Upper lobe of left lung (tissue), 6 donors: ENCODE results near the gene NEK10. TPM values are rescaled to one million over a fixed set of nuclear protein-coding genes. Genes with fewer than 3 reads are reported as not detected.

ENCODE experiments used
- ATAC-seq, 2 donors: fragments of 200-7000 bp; cut with Tn5 transposase; one replicate each; pipeline ENCODE4 v1.9.1; 2022; ENCODE audit warnings: mild to moderate bottlenecking in 2 of 2, moderate library complexity in 2 of 2; ENCODE audit not compliant: low FRiP score in 2 of 2
- DNase-seq, 2 donors: peaks; one replicate each; pipeline ENCODE4 v3.0.0-alpha.2; 2019 to 2020
- H3K27ac ChIP-seq, 4 donors: fragments of 200-600 bp; sonication (generic); one replicate each; pipeline ENCODE4 v1.5.1; 2016 to 2019
- H3K27me3 ChIP-seq, 4 donors: fragments of 200-600 bp; sonication (generic); one replicate each; pipeline ENCODE4 v1.5.1; 2017 to 2019
- H3K36me3 ChIP-seq, 4 donors: fragments of 200-600 bp; sonication (generic); one replicate each; pipeline ENCODE4 v1.5.1; 2016 to 2019
- H3K4me1 ChIP-seq, 4 donors: fragments of 200-600 bp; sonication (generic); one replicate each; pipeline ENCODE4 v1.5.1; 2018 to 2019
- H3K4me3 ChIP-seq, 4 donors: fragments of 200-600 bp; sonication (generic); one replicate each; pipeline ENCODE4 v1.5.1; 2017 to 2019; ENCODE audit warnings: mild to moderate bottlenecking in 2 of 4, moderate library complexity in 1 of 4
- H3K9me3 ChIP-seq, 4 donors: fragments of 200-600 bp; sonication (generic); one replicate each; pipeline ENCODE4 v1.5.1; 2018 to 2019
- CTCF ChIP-seq, 6 experiments: fragments of 450-650 bp in 4 of 6; fragments of 200-600 bp in 2 of 6; sonication (generic) in 2 of 6; IDR thresholded peaks; one replicate each; pipeline ENCODE4 v1.5.1; 2016 to 2019; ENCODE audit warnings: antibody characterized with exemption in 6 of 6
- EP300 ChIP-seq, 4 donors: sonication (generic); formaldehyde crosslinking; IDR thresholded peaks; one replicate each; pipeline ENCODE4 v1.5.1; 2017; ENCODE audit warnings: antibody characterized with exemption in 4 of 4, control low read depth in 2 of 4
- POLR2A ChIP-seq, 4 donors: fragments of 450-650 bp; IDR thresholded peaks; one replicate each; pipeline ENCODE4 v1.5.1; 2016 to 2017; ENCODE audit warnings: antibody characterized with exemption in 4 of 4, mild to moderate bottlenecking in 2 of 4
- POLR2AphosphoS5 ChIP-seq, 2 donors: sonication (generic); formaldehyde crosslinking; IDR thresholded peaks; one replicate each; pipeline ENCODE4 v1.5.1; 2017; ENCODE audit warnings: antibody characterized with exemption in 2 of 2
- WGBS, 2 donors: methylation state at CpG; one replicate each; pipeline ENCODE4 v1.1.5; 2017 to 2018; 5-methylcytosine and 5-hydroxymethylcytosine counted together
- total RNA-seq, 6 donors: library from RNA; depleted of rRNA in 4 of 6; stranded (reverse); fragments of >200 nt in 4 of 6; gene quantifications; one replicate each; pipeline versions ENCODE4 v1.1.0 to v1.2.1, GENCODE V29; 2016 to 2021
- donor health status: DM: no; HTN: no; CAD: no; lungs with moderate emphysema.
- donor health status: DM: no; HTN: yes; CAD: no; lungs with severe emphysema.

The NEK10 gene
- total RNA-seq, 6 donors from 2014 or later = 0.29 to 85.3 (median 12.1) TPM

GRCh38 chr3:27228805-27229204 is 140.4 kb downstream of the NEK10 start:
- DNase-seq (no peak), ATAC-seq (no peak)
- no peaks in the 10 kb centered on the region for H3K27me3 ChIP-seq
- H3K4me1 ChIP-seq = no peaks in the 10 kb centered on the region
- no peak overlapping the region for H3K27ac ChIP-seq
- peaks cover 0 to 5% (median 2%) of the 10 kb centered on the region in 4 donors for H3K9me3 ChIP-seq
- H3K4me3 ChIP-seq = no peak overlapping the region
- TF ChIP-seq POLR2A (IDR thresholded peaks at IDR 0.05) (no peak), EP300 (IDR thresholded peaks at IDR 0.05) (no peak), CTCF (IDR thresholded peaks at IDR 0.05) (no peak), POLR2AphosphoS5 (IDR thresholded peaks at IDR 0.05) (no peak)
- no peaks in the 10 kb centered on the region for H3K36me3 ChIP-seq
- 75 to 76% methylated on average over 2 of the region's 2 CpGs for WGBS, 2 donors

GRCh38 chr3:27224197-27224596 is 145.0 kb downstream of the NEK10 start:
- Histone ChIP-seq H3K4me3 (no peak overlapping the region), H3K27ac (no peak overlapping the region), H3K9me3 (no peaks in the 10 kb centered on the region), H3K4me1 (no peaks in the 10 kb centered on the region), H3K27me3 (no peaks in the 10 kb centered on the region), H3K36me3 (no peaks in the 10 kb centered on the region)
- no peak for DNase-seq
- no peak for ATAC-seq
- TF ChIP-seq POLR2AphosphoS5 (IDR thresholded peaks at IDR 0.05) (no peak), POLR2A (IDR thresholded peaks at IDR 0.05) (no peak), CTCF (IDR thresholded peaks at IDR 0.05) (no peak), EP300 (IDR thresholded peaks at IDR 0.05) (no peak)
- WGBS, 2 donors = 78 to 89% methylated on average over 3 of the region's 3 CpGs

GRCh38 chr3:27221264-27221932 is 147.8 kb downstream of the NEK10 start:
- Histone ChIP-seq H3K36me3 (no peaks in the 10 kb centered on the region), H3K27me3 (no peaks in the 10 kb centered on the region), H3K4me1 (no peaks in the 10 kb centered on the region), H3K27ac (no peak overlapping the region), H3K4me3 (no peak overlapping the region), H3K9me3 (no peaks in the 10 kb centered on the region)
- 63 to 78% methylated on average over 1 of the region's 1 CpG for WGBS, 2 donors
- ATAC-seq (no peak), DNase-seq (no peak)
- TF ChIP-seq POLR2A (IDR thresholded peaks at IDR 0.05) (no peak), CTCF (IDR thresholded peaks at IDR 0.05) (no peak), EP300 (IDR thresholded peaks at IDR 0.05) (no peak), POLR2AphosphoS5 (IDR thresholded peaks at IDR 0.05) (no peak)

GRCh38 chr3:27220166-27220565 is 149.0 kb downstream of the NEK10 start:
- Histone ChIP-seq H3K4me1 (no peaks in the 10 kb centered on the region), H3K4me3 (no peak overlapping the region), H3K27me3 (no peaks in the 10 kb centered on the region), H3K36me3 (no peaks in the 10 kb centered on the region), H3K27ac (no peak overlapping the region), H3K9me3 (no peaks in the 10 kb centered on the region)
- DNase-seq (no peak), ATAC-seq (no peak)
- TF ChIP-seq EP300 (IDR thresholded peaks at IDR 0.05) (no peak), CTCF (IDR thresholded peaks at IDR 0.05) (no peak), POLR2A (IDR thresholded peaks at IDR 0.05) (no peak), POLR2AphosphoS5 (IDR thresholded peaks at IDR 0.05) (no peak)
